Inflammatory macrophage (primary cell): ENCODE data around the gene RLN3.

Experiments
- DNase-seq, 2 donors: peaks; one replicate each; pipeline ENCODE4 v3.0.0-alpha.2; 2020 to 2022
- total RNA-seq, 18 experiments: gene quantifications; one replicate each; lab custom pipeline; 2026; ENCODE audit warnings: mixed read lengths in 6 of 18, inconsistent platforms in 2 of 18; lab: John Stamatoyannopoulos, UW

The RLN3 gene
- 0 to 0.08 (median 0) reads per million in 18 experiments for total RNA-seq

GRCh38 chr19:14027856-14028450 lies at the start of gene RLN3:
RLN3 (plus strand) TSS chr19:14028148; CDS start chr19:14028205, 57 bp downstream.
- DNase-seq, result no peak

- peak in 1 of 2 donors; percentile 3 for DNase-seq
Observed at GRCh38 chr19:13978351-13979243, 49.4 kb upstream of the RLN3 start.

- DNase-seq, result peak in 1 of 2 donors; percentile 8
Observed at GRCh38 chr19:13979244-13979615, 48.7 kb upstream of the RLN3 start.

GRCh38 chr19:13979686-13980085 lies 48.3 kb upstream of the RLN3 start:
- DNase-seq, result no peak

GRCh38 chr19:13980340-13980739 lies 47.6 kb upstream of the RLN3 start:
- no peak for DNase-seq

GRCh38 chr19:13981021-13981420 lies 46.9 kb upstream of the RLN3 start:
- no peak for DNase-seq

GRCh38 chr19:13981467-13981866 lies 46.5 kb upstream of the RLN3 start:
- DNase-seq, result no peak

- no peak for DNase-seq
Observed at GRCh38 chr19:13981988-13982501, 45.9 kb upstream of the RLN3 start.

GRCh38 chr19:13982773-13983172 lies 45.2 kb upstream of the RLN3 start:
- no peak for DNase-seq

GRCh38 chr19:13983213-13983889 lies 44.6 kb upstream of the RLN3 start:
- DNase-seq, result no peak

GRCh38 chr19:13984186-13984585 lies 43.8 kb upstream of the RLN3 start:
- no peak for DNase-seq

- peak; percentile 21 to 66 for DNase-seq
Observed at GRCh38 chr19:13984875-13985741, 42.8 kb upstream of the RLN3 start.

GRCh38 chr19:13985771-13986347 lies 42.1 kb upstream of the RLN3 start:
- DNase-seq, result no peak

- peak; percentile 94 for DNase-seq
Observed at GRCh38 chr19:13986348-13986904, 41.5 kb upstream of the RLN3 start.

- DNase-seq, result peak; percentile 31 to 45
Observed at GRCh38 chr19:13987101-13987890, 40.7 kb upstream of the RLN3 start.

GRCh38 chr19:13989487-13989886 lies 38.5 kb upstream of the RLN3 start:
- DNase-seq, result no peak

GRCh38 chr19:13990085-13990484 lies 37.9 kb upstream of the RLN3 start:
- no peak for DNase-seq

- DNase-seq, result no peak
Observed at GRCh38 chr19:13992025-13992424, 35.9 kb upstream of the RLN3 start.

GRCh38 chr19:13993590-13994300 lies 34.2 kb upstream of the RLN3 start:
- no peak for DNase-seq
